Bronchial epithelial cell (primary cell): ENCODE measurements around the gene TNPO3. TPM values are rescaled to one million over a fixed set of nuclear protein-coding genes. Genes with fewer than 3 reads are reported as not detected.

Experiments used
- DNase-seq: peaks from one replicate; pipeline ENCODE4 v3.0.0-alpha.2; 2010; ENCODE audit warnings: low read depth
- FAIRE-seq: peaks from 2 replicates; lab custom pipeline; 2011; peaks lifted over from hg19 to GRCh38; lab: Jason Lieb, UNC
- H3K27me3 ChIP-seq: 2 replicates; pipeline ENCODE4 v1.5.1; 2011; ENCODE audit warnings: low read length; ENCODE audit not compliant: control insufficient read depth, insufficient read depth
- H3K36me3 ChIP-seq: 2 replicates; pipeline ENCODE4 v1.5.1; 2011; ENCODE audit warnings: low read length; ENCODE audit not compliant: control insufficient read depth, insufficient read depth
- H3K4me3 ChIP-seq: 2 replicates; pipeline ENCODE4 v1.5.1; 2011; ENCODE audit warnings: mild to moderate bottlenecking, low read depth, low read length, control low read depth
- total RNA-seq: library from RNA; depleted of rRNA; stranded (reverse); fragments of >200 nt; gene quantifications from 2 replicates; pipeline ENCODE4 v1.2.1, GENCODE V29; 2014
- TF ChIP-seq, protein P1 (sequence below): IDR thresholded peaks from 2 replicates; pipeline ENCODE4 v1.5.1; 2011; ENCODE audit warnings: mild to moderate bottlenecking, moderate library complexity, low read length, control low read depth, inconsistent platforms; ENCODE audit not compliant: insufficient read depth, severe bottlenecking

TNPO3 gene
- total RNA-seq, 1 donor from 2014 or later: 62.9 TPM

DNA sequence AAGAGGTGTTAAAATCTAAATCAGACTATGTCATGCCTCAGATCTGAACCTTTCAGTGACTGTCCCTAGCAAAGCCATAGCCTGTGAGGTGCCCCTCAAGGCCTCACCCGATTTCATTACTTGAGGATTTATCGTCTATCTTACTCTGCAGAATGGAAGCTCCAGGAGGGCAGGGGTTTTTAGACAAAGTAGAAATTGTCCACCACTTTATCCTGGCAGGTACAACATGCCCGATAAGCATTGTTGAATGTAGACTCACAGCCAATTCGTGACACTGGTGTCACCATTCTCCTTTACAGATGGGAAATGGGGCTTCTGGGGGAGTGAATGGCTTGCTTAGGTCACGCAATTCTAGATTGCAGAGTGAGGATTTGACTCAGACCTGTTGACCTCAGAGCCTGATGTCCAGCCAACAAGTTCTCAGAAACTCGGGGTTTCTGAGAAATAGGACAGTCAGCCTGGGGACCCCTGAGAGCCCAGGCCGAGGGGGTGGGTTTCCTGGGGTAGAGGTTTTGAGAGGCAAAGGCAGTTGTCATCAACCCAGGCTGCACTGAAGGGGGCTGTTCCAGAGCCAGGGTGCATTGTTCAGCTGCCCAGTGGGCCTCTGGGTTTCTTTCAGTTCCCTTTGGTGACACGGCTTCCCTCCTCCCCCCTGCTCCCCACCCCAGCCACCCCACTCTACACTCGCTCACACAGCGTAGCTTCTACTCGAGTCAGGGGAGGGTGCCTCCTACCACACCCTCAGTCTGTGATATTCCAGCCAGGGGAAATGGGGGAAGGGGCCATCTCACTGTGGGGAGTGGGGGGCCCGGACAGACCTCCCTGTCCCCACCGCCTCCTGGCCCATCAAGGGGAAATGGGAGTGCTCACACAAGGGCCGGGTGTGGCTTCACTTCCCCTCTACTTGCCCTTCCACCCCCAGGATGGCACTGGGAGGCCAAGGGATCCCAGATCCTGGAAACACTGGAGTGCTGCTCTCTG, 120.3 kb downstream of the TNPO3 start:
- no peaks in the 10 kb centered on the region for H3K27me3 ChIP-seq
- H3K4me3 ChIP-seq: no peak overlapping the region
- TF ChIP-seq, protein P1, sequence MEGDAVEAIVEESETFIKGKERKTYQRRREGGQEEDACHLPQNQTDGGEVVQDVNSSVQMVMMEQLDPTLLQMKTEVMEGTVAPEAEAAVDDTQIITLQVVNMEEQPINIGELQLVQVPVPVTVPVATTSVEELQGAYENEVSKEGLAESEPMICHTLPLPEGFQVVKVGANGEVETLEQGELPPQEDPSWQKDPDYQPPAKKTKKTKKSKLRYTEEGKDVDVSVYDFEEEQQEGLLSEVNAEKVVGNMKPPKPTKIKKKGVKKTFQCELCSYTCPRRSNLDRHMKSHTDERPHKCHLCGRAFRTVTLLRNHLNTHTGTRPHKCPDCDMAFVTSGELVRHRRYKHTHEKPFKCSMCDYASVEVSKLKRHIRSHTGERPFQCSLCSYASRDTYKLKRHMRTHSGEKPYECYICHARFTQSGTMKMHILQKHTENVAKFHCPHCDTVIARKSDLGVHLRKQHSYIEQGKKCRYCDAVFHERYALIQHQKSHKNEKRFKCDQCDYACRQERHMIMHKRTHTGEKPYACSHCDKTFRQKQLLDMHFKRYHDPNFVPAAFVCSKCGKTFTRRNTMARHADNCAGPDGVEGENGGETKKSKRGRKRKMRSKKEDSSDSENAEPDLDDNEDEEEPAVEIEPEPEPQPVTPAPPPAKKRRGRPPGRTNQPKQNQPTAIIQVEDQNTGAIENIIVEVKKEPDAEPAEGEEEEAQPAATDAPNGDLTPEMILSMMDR: no peak
- FAIRE-seq (no peak), DNase-seq (no peak)
- H3K36me3 ChIP-seq: no peaks in the 10 kb centered on the region

DNA sequence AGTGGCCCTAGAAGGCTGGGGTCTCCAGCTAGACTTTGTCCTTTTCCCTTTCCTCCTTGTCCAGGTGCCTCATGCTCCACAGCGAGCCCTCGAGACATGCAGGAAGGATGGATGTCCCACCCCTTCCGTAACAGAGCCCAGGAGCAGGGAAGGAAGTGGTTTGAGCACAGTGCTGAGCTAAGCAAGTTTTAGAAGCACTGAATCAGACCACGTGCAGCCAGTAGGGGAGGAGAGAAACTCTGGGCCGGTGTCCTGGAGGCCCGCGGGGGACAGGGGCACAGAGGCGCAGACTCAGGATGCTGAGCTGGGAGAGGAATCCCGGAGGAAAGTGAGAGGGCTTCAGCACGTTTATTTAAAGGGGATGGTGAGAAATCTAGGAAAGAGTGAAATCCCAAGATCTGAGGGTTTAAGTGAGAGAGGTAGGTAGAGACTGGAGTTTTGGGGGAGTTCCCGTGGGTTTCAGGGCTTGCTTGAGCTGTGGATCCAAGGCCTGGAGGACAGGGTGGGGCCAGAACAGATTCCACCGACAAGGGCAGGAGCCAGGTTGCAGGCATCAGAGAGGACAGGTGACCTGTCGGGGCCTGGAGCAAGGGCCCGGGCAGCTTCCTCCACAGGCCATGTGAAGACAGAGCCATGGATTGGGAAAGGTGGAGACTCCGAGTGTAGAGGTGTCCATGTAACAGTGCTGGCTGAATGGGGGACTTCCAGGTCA, 121.6 kb downstream of the TNPO3 start:
- TF ChIP-seq, protein P1: no peak
- Histone ChIP-seq H3K4me3 (no peak overlapping the region), H3K36me3 (no peaks in the 10 kb centered on the region), H3K27me3 (no peaks in the 10 kb centered on the region)
- FAIRE-seq (no peak), DNase-seq (no peak)

DNA sequence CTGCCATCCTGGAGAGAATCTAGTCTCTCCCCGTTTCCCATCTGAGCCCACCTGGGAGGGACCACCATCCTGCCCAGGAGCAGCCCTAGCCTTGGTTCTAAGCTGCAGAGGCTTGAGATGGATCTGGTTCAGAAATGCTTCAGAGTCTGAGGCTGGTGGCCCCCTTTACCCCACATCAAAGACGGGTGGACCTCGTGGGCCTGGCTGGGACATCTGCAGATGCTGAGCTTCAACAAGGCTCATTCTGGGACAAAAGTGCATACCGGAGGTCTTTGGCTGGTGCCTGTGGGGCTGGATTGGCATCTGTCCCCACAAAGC, 122.1 kb downstream of the TNPO3 start:
- no peak overlapping the region for H3K4me3 ChIP-seq
- H3K36me3 ChIP-seq: no peaks in the 10 kb centered on the region
- no peak for FAIRE-seq
- no peak for DNase-seq
- TF ChIP-seq, protein P1: no peak
- H3K27me3 ChIP-seq: no peaks in the 10 kb centered on the region

DNA sequence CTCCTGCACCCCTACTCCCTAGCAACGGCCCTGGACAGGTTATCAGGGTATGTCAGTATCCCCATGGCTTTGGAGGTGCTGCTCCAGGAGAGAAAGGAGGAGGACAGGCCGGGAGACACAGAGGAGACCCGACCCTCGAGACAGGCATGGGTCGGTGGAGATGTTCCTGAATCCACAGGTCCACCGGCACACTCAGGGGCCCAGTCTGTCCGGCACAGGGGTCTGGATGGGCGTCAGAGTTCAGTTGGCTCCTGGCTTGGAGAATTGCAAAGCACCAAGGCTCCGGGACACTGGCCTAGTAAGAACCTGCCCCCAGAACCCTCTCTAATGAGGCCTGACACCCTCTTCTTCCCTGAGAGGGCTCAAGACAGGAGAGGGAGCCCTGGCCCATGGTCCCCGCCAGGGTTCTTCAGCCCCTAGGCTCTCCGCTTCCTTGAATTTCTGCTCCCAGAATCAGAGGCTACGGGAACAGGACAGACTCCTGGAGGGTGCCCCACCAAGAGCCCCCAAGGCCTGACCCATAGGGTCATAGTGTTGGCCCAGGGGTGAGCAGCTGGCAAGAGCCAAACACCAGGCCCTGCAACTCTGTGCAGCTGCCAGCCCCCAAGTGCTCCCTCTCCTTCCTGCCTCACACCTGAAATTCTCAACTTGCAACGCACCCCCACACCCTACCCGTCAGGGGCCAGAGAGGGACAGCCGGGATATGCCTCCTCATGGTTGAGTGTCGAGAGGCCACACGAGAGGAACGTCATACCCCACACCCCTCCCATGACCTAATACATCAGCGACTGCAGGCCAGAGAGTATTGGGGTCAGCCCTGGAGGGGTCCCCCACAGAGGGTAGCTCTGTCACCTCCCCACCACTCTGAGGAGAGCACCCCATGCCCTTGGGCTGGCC, 122.7 kb downstream of the TNPO3 start:
- no peak for DNase-seq
- Histone ChIP-seq H3K36me3 (no peaks in the 10 kb centered on the region), H3K4me3 (no peak overlapping the region), H3K27me3 (no peaks in the 10 kb centered on the region)
- TF ChIP-seq, protein P1: no peak
- FAIRE-seq: no peak

DNA sequence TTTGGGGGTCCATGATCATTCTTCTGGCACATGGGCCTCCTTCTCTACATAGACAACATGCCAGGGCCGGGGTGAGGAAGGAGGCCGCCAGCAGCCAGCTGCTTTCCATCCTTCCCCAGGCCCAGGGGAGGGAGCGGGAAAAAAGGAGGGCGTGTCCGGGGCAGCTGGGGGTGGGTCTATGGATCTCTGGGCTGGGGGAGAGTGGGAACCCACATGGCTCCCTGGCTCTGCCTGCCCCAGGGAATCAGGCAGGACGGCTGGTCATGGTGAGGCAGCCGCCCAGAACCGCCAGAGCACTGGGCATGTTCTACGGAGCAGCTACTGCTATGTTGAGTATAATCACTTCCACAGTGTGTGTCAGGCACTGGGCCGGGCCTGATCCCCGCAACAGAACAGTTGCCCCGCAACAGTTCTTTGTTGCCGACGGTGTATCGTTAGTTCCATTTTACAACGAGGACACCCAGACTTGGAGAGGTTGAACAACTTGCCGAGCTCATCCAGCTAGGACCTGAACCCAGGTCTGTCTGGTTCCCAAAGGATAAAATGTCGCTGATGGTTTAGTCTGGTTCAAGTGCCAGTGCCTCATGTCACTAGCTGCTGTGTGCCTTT, 123.6 kb downstream of the TNPO3 start:
- FAIRE-seq (no peak), DNase-seq (no peak)

More for the DNA sequence above, 123.6 kb downstream of the TNPO3 start:
- H3K4me3 ChIP-seq: no peak overlapping the region
- H3K27me3 ChIP-seq: no peaks in the 10 kb centered on the region
- H3K36me3 ChIP-seq: no peaks in the 10 kb centered on the region
- TF ChIP-seq, protein P1: no peak
